GM18508 (cell line): Measurements from ENCODE around the gene GATAD1.
"Not testable (repeated sequence)": the region's sequence is repeated elsewhere in the genome, so short reads cannot be mapped to it uniquely, and the experiment has no call there.

ENCODE experiments used
- ATAC-seq: cut with Tn5 transposase; IDR thresholded peaks from one replicate; pipeline ENCODE4 v1.9.1; 2021; ENCODE audit warnings: moderate number of reproducible peaks; ENCODE audit not compliant: insufficient read depth, unreplicated experiment

Gene GATAD1

GRCh38 chr7:92436612-92437445 is 10.5 kb upstream of the GATAD1 start:
- no peak for ATAC-seq

GRCh38 chr7:92437956-92438491 is 9.3 kb upstream of the GATAD1 start:
- ATAC-seq, result no peak

GRCh38 chr7:92442720-92443119 is 4.6 kb upstream of the GATAD1 start:
- ATAC-seq, result not testable (repeated sequence)

GRCh38 chr7:92446869-92447344 is 375 bp upstream of the GATAD1 start:
- ATAC-seq, result no peak

- ATAC-seq, result peak; percentile 38
These were observed 994 bp downstream of the GATAD1 start for GRCh38 chr7:92448205-92448747.

- ATAC-seq, result no peak
These were observed 4.4 kb downstream of the GATAD1 start for GRCh38 chr7:92451645-92452044.

- ATAC-seq, result no peak
These were observed 9.0 kb downstream of the GATAD1 start for GRCh38 chr7:92456236-92456635.

GRCh38 chr7:92460109-92460508 is 12.8 kb downstream of the GATAD1 start:
- no peak for ATAC-seq

GRCh38 chr7:92460510-92460909 is 13.2 kb downstream of the GATAD1 start:
- no peak for ATAC-seq

- no peak for ATAC-seq
These were observed 14.0 kb downstream of the GATAD1 start for GRCh38 chr7:92461027-92462003.

- ATAC-seq, result no peak
These were observed 15.3 kb downstream of the GATAD1 start for GRCh38 chr7:92462560-92462959.

GRCh38 chr7:92464515-92464914 is 17.2 kb downstream of the GATAD1 start:
- ATAC-seq, result no peak

- no peak for ATAC-seq
These were observed 19.4 kb downstream of the GATAD1 start for GRCh38 chr7:92466682-92467081.

GRCh38 chr7:92468589-92468988 is 21.3 kb downstream of the GATAD1 start:
- not testable (repeated sequence) for ATAC-seq

- not testable (repeated sequence) for ATAC-seq
These were observed 26.7 kb downstream of the GATAD1 start for GRCh38 chr7:92473989-92474388.

- ATAC-seq, result not testable (repeated sequence)
These were observed 28.0 kb downstream of the GATAD1 start for GRCh38 chr7:92475261-92475770.

- not testable (repeated sequence) for ATAC-seq
These were observed 28.7 kb downstream of the GATAD1 start for GRCh38 chr7:92475851-92476590.

- ATAC-seq, result not testable (repeated sequence)
These were observed 30.4 kb downstream of the GATAD1 start, which contains the start of gene ERVW-1 for GRCh38 chr7:92477681-92478080. TSS of gene ERVW-1 (minus strand) at chr7:92477946. CDS start at chr7:92470381, 7,565 bp downstream.

- no peak for ATAC-seq
These were observed 30.8 kb downstream of the GATAD1 start for GRCh38 chr7:92478095-92478494.
